Lower leg skin (tissue), 4 donors: ENCODE measurements around the gene PDK2. TPM values are rescaled to one million over a fixed set of nuclear protein-coding genes. Genes with fewer than 3 reads are reported as not detected.
A peak's percentile ranks its signal among the peaks of the same experiment; 100 is the strongest.
"Not testable (repeated sequence)": the region's sequence is repeated elsewhere in the genome, so short reads cannot be mapped to it uniquely, and the experiment has no call there.

ENCODE experiments used
- DNase-seq, 2 donors: peaks; one replicate each; pipeline ENCODE4 v3.0.0-alpha.2; 2019; ENCODE audit warnings: low spot score in 2 of 2
- H3K4me3 ChIP-seq: fragments of 200-600 bp; sonication (generic); 2 replicates; pipeline ENCODE4 v1.5.1; 2017; ENCODE audit warnings: mild to moderate bottlenecking, low read depth; ENCODE audit not compliant: poor library complexity, severe bottlenecking
- POLR2A ChIP-seq, 2 donors: fragments of 450-650 bp; IDR thresholded peaks; one replicate each; pipeline ENCODE4 v1.6.1; 2016 to 2017; ENCODE audit warnings: antibody characterized with exemption in 2 of 2, mild to moderate bottlenecking in 1 of 2, moderate library complexity in 1 of 2
- WGBS, 2 donors: methylation state at CpG; one replicate each; pipeline ENCODE4 v1.1.5; 2018; 5-methylcytosine and 5-hydroxymethylcytosine counted together
- intact Hi-C: fragments of 100-400 bp; cut with DNase I; formaldehyde crosslinking; loops from one replicate; pipeline ENCODE4 v1.15.0; 2023; ENCODE audit warnings: low total_unique reads
- total RNA-seq, 4 donors: library from RNA; depleted of rRNA; stranded (reverse); fragments of >200 nt; gene quantifications; one replicate each; pipeline ENCODE4 v1.1.0, GENCODE V29; 2016
- TF ChIP-seq, protein P1 (sequence below), 3 donors: fragments of 450-650 bp; IDR thresholded peaks; one replicate each; pipeline ENCODE4 v1.5.1; 2016; ENCODE audit warnings: antibody characterized with exemption in 3 of 3, mild to moderate bottlenecking in 3 of 3, moderate library complexity in 2 of 3

The PDK2 gene
- total RNA-seq, 4 donors from 2014 or later, result 35.6 to 86.6 (median 57.0) TPM

- 32 to 33% methylated on average over 5 of the region's 5 CpGs for WGBS, 2 donors
- no peak for DNase-seq
- H3K4me3 ChIP-seq, result no peak overlapping the region
- intact Hi-C loops, result no loop called here
- TF ChIP-seq, protein P1, sequence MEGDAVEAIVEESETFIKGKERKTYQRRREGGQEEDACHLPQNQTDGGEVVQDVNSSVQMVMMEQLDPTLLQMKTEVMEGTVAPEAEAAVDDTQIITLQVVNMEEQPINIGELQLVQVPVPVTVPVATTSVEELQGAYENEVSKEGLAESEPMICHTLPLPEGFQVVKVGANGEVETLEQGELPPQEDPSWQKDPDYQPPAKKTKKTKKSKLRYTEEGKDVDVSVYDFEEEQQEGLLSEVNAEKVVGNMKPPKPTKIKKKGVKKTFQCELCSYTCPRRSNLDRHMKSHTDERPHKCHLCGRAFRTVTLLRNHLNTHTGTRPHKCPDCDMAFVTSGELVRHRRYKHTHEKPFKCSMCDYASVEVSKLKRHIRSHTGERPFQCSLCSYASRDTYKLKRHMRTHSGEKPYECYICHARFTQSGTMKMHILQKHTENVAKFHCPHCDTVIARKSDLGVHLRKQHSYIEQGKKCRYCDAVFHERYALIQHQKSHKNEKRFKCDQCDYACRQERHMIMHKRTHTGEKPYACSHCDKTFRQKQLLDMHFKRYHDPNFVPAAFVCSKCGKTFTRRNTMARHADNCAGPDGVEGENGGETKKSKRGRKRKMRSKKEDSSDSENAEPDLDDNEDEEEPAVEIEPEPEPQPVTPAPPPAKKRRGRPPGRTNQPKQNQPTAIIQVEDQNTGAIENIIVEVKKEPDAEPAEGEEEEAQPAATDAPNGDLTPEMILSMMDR (IDR thresholded peaks at IDR 0.05), result no peak
- TF ChIP-seq POLR2A (IDR thresholded peaks at IDR 0.05), result no peak
These were observed 35.3 kb upstream of the PDK2 start for GRCh38 chr17:50059759-50060273.

GRCh38 chr17:50060951-50061712 is 34.0 kb upstream of the PDK2 start:
- DNase-seq, result no peak
- H3K4me3 ChIP-seq, result no peak overlapping the region
- intact Hi-C loops, result no loop called here
- WGBS, 2 donors, result 68 to 69% methylated on average over 9 of the region's 9 CpGs
- TF ChIP-seq, protein P1 (IDR thresholded peaks at IDR 0.05), result no peak
- no peak for TF ChIP-seq POLR2A (IDR thresholded peaks at IDR 0.05)

- 54 to 64% methylated on average over 10 of the region's 10 CpGs for WGBS, 2 donors
- DNase-seq, H3K4me3 ChIP-seq, intact Hi-C loops: not testable (repeated sequence)
These were observed 33.5 kb upstream of the PDK2 start for GRCh38 chr17:50061713-50062045.

DNA sequence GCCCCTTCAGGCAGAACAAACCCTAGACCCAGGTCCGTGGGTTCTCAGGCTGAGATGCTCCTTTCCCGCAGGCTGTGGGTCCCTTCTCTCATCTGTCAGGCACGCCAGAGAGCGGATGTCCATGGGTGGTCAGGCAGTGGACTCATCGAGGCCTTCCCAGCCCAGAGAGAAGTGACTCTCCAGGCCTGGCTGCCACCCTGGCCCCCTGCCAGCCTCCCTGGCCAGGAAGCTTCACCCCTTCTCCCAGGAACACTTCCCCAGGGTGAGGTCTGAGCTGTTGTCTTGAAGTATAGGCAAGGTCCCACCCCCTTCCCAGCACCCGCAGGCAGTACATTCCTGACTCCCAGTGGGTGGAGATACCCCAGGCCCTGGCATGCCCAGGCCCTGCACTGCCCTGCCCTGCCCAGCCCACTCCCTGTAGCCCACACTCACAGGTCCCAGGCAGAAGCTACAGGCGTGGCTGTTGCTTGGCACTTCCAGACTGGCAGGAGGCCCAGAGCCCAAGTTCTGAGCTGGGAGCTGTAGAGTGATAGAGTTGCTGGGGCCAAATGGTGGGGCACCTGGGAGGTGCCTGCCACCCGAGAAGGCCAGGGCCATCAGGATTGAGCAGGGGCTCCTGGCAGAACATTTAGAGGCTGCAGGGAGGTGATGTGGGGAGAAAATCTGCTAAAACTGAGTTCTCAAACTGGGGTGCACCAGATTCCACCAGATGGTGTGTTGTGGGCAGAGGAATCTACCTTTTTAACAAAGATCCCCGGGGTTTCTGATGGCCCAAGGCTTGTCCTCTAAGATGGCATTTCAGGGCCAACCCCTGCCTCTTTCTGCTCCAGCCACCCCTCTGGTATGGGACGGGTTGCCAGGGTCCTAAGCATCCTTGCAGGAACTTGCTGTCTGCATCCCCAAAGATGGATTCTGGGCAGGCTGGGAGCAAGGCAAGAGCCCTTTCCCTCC is 32.6 kb upstream of the PDK2 start:
- 42 to 57% methylated on average over 10 of the region's 10 CpGs for WGBS, 2 donors
- intact Hi-C loops, result no loop called here
- peak; percentile 85 to 93 for DNase-seq
- H3K4me3 ChIP-seq, result no peak overlapping the region
- TF ChIP-seq, protein P1 (IDR thresholded peaks at IDR 0.05), result no peak
- TF ChIP-seq POLR2A (IDR thresholded peaks at IDR 0.05), result no peak

GRCh38 chr17:50063561-50064252 is 31.4 kb upstream of the PDK2 start:
- no peak for DNase-seq

More at GRCh38 chr17:50063561-50064252, 31.4 kb upstream of the PDK2 start:
- no peak overlapping the region for H3K4me3 ChIP-seq
- intact Hi-C loops, result no loop called here
- TF ChIP-seq POLR2A (IDR thresholded peaks at IDR 0.05), result no peak
- TF ChIP-seq, protein P1 (IDR thresholded peaks at IDR 0.05), result no peak
- 82 to 87% methylated on average over 8 of the region's 8 CpGs for WGBS, 2 donors
